HepG2 (cell line): ENCODE results near the gene SLC1A4. TPM values are rescaled to one million over a fixed set of nuclear protein-coding genes. Genes with fewer than 3 reads are reported as not detected.

Experiments
- BRD4 ChIP-seq: sonication (generic); formaldehyde crosslinking; IDR thresholded peaks from 2 replicates; pipeline ENCODE4 v1.4.0; 2020; ENCODE audit warnings: missing genetic modification reagents
- EHMT2 ChIP-seq: fragments of 200-600 bp; sonication (generic); IDR thresholded peaks from 2 replicates; pipeline ENCODE4 v1.7.0; 2017; ENCODE audit warnings: antibody characterized with exemption, low read depth, low read length, borderline replicate concordance
- GTF2F1 ChIP-seq: fragments of 150-350 bp; IDR thresholded peaks from 2 replicates; pipeline ENCODE4 v1.6.1; 2014; ENCODE audit warnings: low read length
- HCFC1 ChIP-seq: fragments of 150-350 bp; IDR thresholded peaks from 2 replicates; pipeline ENCODE4 v1.6.1; 2014; ENCODE audit warnings: low read depth, low read length
- KMT2B ChIP-seq: IDR thresholded peaks from 2 replicates; pipeline ENCODE4 v1.6.1; 2016; ENCODE audit warnings: missing genetic modification reagents, missing compliant biosample characterization
- SETDB1 ChIP-seq: sonication (generic); formaldehyde crosslinking; IDR thresholded peaks from 2 replicates; pipeline ENCODE4 v1.5.1; 2020; ENCODE audit warnings: missing genetic modification reagents, mild to moderate bottlenecking, borderline replicate concordance
- SP1 ChIP-seq, 2 experiments: fragments of 450-650 bp in 1 of 2; sonication (generic) in 1 of 2; formaldehyde crosslinking in 1 of 2; IDR thresholded peaks; 2 replicates each; pipeline versions ENCODE4 v1.4.0 to v1.6.1; 2016 to 2020; ENCODE audit warnings: missing genetic modification reagents in 1 of 2
- TCF7L2 ChIP-seq: IDR thresholded peaks from 2 replicates; pipeline ENCODE4 v1.6.1; 2011; ENCODE audit warnings: mild to moderate bottlenecking, low read depth, low read length, moderate library complexity
- U2AF2 ChIP-seq: fragments of 200-400 bp; formaldehyde crosslinking; IDR thresholded peaks from 2 replicates; pipeline ENCODE4 v1.6.1; 2017; ENCODE audit warnings: low read depth, mild to moderate bottlenecking, low read length
- ZBTB21 ChIP-seq: sonication (generic); formaldehyde crosslinking; IDR thresholded peaks from 2 replicates; pipeline ENCODE4 v1.4.0; 2020; ENCODE audit warnings: missing genetic modification reagents
- ZMAT3 ChIP-seq: sonication (generic); formaldehyde crosslinking; conservative IDR thresholded peaks from 2 replicates; pipeline ENCODE4 v1.7.0; 2021; ENCODE audit warnings: missing genetic modification reagents
- ZNF460 ChIP-seq: sonication (generic); formaldehyde crosslinking; IDR thresholded peaks from 2 replicates; pipeline ENCODE4 v1.5.1; 2020; ENCODE audit warnings: missing genetic modification reagents, mild to moderate bottlenecking, borderline replicate concordance
- ZNF678 ChIP-seq: sonication (generic); formaldehyde crosslinking; IDR thresholded peaks from 2 replicates; pipeline ENCODE4 v1.4.0; 2020; ENCODE audit warnings: mild to moderate bottlenecking, missing genetic modification reagents
- ZNF75D ChIP-seq: sonication (generic); formaldehyde crosslinking; IDR thresholded peaks from 2 replicates; pipeline ENCODE4 v1.8.1; 2023; ENCODE audit warnings: missing genetic modification reagents, mild to moderate bottlenecking, borderline replicate concordance
- ZNF768 ChIP-seq: sonication (generic); formaldehyde crosslinking; IDR thresholded peaks from 2 replicates; pipeline ENCODE4 v1.4.0; 2020; ENCODE audit warnings: missing genetic modification reagents
- polyA plus RNA-seq, 8 experiments: library from polyadenylated mRNA; depleted of rRNA in 3 of 8; stranded (reverse) in 7 of 8; unstranded in 1 of 8; fragments of >200 nt; fragmentation: Illumina TruSeq in 4 of 8; extraction: Trizol in 4 of 8; gene quantifications; 2 replicates each; pipeline versions ENCODE4 v1.2.1 to v1.2.3, GENCODE V29; 2011 to 2016; ENCODE audit warnings: low read depth in 4 of 8, missing spikeins in 1 of 8, mixed read lengths in 1 of 8; ENCODE audit not compliant: insufficient read depth in 1 of 8
- total RNA-seq, 5 experiments: library from RNA; depleted of rRNA; stranded (reverse); fragments of >200 nt; fragmentation: Illumina TruSeq; extraction: Trizol; gene quantifications; 2 replicates each; pipeline ENCODE4 v1.2.3, GENCODE V29; 2016; ENCODE audit warnings: low read depth in 1 of 5
- TF ChIP-seq, protein P1 (sequence below): sonication (generic); formaldehyde crosslinking; IDR thresholded peaks from 2 replicates; pipeline ENCODE4; 2020; ENCODE audit warnings: missing genetic modification reagents, mild to moderate bottlenecking, borderline replicate concordance
- TF ChIP-seq, protein P2 (sequence below): sonication (generic); formaldehyde crosslinking; IDR thresholded peaks from 2 replicates; pipeline ENCODE4 v1.5.0; 2020; ENCODE audit warnings: mild to moderate bottlenecking, missing genetic modification reagents
- TF ChIP-seq, protein P3 (sequence below): sonication (generic); formaldehyde crosslinking; IDR thresholded peaks from 2 replicates; pipeline ENCODE4 v1.9.0; 2021; ENCODE audit warnings: missing genetic modification reagents, borderline replicate concordance
- TF ChIP-seq, protein P4 (sequence below): sonication (generic); formaldehyde crosslinking; IDR thresholded peaks from 2 replicates; pipeline ENCODE4 v1.4.0; 2020; ENCODE audit warnings: low read depth, mild to moderate bottlenecking, missing genetic modification reagents

SLC1A4 gene
- total and polyA plus RNA-seq, 2 of the 13 experiments (the other 11 are each of a cell fraction or from before 2014, with no cell fraction given): 21.0 to 39.6 TPM

DNA sequence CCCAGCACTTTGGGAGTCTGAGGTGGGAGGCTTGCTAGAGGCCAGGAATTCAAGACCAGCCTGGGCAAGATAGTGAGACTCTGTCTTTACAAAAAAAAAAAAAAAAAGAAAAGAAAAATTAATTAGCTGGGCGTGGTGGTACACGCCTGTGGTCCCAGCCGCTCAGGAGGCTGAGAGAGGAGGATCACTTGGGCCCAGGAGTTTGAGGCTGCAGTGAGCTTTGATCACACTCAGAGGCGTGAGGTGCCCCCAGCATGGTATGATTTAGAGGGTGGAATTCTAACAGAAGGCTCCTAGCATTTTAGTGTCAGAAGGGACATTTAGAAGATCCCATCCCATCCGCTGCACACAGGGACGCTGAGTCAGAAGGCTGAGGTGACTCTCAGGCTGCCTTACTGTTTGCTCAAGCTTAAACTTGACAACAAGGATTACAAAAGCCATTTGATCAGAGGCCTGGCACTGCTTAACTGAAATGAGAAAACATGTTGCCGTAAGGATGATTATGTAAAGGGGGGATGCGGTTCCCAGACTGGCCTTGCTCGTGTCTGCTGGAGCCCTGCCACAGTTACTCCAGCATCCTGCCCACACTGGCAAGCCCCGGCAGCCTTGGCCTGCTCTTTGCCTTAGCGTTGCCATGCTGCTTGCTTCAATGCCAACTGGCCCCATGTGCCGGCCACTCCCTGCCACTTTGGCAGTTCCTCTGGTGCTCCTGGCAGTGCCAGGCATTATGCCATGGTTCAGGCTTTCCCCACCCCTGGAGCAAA lies 45.6 kb upstream of the SLC1A4 start (continued):
- TF ChIP-seq ZNF678 (no peak), ZNF768 (CRISPR knock-in tag) (no peak), GTF2F1 (no peak), ZNF75D (peak; percentile 87; the same call in 1 of the 2 replicates), U2AF2 (no peak), SP1 (IDR thresholded peaks at IDR 0.05) (no peak), SP1 (CRISPR knock-in tag; IDR thresholded peaks at IDR 0.05) (no peak), KMT2B (CRISPR knock-in tag) (no peak), EHMT2 (no peak), HCFC1 (no peak), ZBTB21 (CRISPR knock-in tag) (no peak), SETDB1 (CRISPR knock-in tag) (no peak), ZMAT3 (peak; percentile 65; the same call in 1 of the 2 replicates), TCF7L2 (no peak), ZNF460 (CRISPR knock-in tag) (no peak), BRD4 (no peak)
- TF ChIP-seq, protein P1, sequence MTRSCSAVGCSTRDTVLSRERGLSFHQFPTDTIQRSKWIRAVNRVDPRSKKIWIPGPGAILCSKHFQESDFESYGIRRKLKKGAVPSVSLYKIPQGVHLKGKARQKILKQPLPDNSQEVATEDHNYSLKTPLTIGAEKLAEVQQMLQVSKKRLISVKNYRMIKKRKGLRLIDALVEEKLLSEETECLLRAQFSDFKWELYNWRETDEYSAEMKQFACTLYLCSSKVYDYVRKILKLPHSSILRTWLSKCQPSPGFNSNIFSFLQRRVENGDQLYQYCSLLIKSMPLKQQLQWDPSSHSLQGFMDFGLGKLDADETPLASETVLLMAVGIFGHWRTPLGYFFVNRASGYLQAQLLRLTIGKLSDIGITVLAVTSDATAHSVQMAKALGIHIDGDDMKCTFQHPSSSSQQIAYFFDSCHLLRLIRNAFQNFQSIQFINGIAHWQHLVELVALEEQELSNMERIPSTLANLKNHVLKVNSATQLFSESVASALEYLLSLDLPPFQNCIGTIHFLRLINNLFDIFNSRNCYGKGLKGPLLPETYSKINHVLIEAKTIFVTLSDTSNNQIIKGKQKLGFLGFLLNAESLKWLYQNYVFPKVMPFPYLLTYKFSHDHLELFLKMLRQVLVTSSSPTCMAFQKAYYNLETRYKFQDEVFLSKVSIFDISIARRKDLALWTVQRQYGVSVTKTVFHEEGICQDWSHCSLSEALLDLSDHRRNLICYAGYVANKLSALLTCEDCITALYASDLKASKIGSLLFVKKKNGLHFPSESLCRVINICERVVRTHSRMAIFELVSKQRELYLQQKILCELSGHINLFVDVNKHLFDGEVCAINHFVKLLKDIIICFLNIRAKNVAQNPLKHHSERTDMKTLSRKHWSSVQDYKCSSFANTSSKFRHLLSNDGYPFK (CRISPR knock-in tag): no peak
- TF ChIP-seq, protein P2, sequence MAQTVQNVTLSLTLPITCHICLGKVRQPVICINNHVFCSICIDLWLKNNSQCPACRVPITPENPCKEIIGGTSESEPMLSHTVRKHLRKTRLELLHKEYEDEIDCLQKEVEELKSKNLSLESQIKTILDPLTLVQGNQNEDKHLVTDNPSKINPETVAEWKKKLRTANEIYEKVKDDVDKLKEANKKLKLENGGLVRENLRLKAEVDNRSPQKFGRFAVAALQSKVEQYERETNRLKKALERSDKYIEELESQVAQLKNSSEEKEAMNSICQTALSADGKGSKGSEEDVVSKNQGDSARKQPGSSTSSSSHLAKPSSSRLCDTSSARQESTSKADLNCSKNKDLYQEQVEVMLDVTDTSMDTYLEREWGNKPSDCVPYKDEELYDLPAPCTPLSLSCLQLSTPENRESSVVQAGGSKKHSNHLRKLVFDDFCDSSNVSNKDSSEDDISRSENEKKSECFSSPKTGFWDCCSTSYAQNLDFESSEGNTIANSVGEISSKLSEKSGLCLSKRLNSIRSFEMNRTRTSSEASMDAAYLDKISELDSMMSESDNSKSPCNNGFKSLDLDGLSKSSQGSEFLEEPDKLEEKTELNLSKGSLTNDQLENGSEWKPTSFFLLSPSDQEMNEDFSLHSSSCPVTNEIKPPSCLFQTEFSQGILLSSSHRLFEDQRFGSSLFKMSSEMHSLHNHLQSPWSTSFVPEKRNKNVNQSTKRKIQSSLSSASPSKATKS (CRISPR knock-in tag): no peak
- TF ChIP-seq, protein P3, sequence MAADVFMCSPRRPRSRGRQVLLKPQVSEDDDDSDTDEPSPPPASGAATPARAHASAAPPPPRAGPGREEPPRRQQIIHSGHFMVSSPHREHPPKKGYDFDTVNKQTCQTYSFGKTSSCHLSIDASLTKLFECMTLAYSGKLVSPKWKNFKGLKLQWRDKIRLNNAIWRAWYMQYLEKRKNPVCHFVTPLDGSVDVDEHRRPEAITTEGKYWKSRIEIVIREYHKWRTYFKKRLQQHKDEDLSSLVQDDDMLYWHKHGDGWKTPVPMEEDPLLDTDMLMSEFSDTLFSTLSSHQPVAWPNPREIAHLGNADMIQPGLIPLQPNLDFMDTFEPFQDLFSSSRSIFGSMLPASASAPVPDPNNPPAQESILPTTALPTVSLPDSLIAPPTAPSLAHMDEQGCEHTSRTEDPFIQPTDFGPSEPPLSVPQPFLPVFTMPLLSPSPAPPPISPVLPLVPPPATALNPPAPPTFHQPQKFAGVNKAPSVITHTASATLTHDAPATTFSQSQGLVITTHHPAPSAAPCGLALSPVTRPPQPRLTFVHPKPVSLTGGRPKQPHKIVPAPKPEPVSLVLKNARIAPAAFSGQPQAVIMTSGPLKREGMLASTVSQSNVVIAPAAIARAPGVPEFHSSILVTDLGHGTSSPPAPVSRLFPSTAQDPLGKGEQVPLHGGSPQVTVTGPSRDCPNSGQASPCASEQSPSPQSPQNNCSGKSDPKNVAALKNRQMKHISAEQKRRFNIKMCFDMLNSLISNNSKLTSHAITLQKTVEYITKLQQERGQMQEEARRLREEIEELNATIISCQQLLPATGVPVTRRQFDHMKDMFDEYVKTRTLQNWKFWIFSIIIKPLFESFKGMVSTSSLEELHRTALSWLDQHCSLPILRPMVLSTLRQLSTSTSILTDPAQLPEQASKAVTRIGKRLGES (CRISPR knock-in tag): no peak
- TF ChIP-seq, protein P4, sequence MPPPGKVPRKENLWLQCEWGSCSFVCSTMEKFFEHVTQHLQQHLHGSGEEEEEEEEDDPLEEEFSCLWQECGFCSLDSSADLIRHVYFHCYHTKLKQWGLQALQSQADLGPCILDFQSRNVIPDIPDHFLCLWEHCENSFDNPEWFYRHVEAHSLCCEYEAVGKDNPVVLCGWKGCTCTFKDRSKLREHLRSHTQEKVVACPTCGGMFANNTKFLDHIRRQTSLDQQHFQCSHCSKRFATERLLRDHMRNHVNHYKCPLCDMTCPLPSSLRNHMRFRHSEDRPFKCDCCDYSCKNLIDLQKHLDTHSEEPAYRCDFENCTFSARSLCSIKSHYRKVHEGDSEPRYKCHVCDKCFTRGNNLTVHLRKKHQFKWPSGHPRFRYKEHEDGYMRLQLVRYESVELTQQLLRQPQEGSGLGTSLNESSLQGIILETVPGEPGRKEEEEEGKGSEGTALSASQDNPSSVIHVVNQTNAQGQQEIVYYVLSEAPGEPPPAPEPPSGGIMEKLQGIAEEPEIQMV (CRISPR knock-in tag): no peak
